CD4-positive, alpha-beta T cell treated with Interleukin-15 for 4 hours (primary cell): ENCODE data around the gene METTL24.
"Not testable (repeated sequence)": the region's sequence is repeated elsewhere in the genome, so short reads cannot be mapped to it uniquely, and the experiment has no call there.

Source experiments
- DNase-seq: peaks from one replicate; pipeline ENCODE4 v3.0.0-alpha.2; 2020; ENCODE audit warnings: low spot score

Gene METTL24

GRCh38 chr6:110310861-110311446, 47.2 kb downstream of the METTL24 start:
- DNase-seq, result no peak

DNA sequence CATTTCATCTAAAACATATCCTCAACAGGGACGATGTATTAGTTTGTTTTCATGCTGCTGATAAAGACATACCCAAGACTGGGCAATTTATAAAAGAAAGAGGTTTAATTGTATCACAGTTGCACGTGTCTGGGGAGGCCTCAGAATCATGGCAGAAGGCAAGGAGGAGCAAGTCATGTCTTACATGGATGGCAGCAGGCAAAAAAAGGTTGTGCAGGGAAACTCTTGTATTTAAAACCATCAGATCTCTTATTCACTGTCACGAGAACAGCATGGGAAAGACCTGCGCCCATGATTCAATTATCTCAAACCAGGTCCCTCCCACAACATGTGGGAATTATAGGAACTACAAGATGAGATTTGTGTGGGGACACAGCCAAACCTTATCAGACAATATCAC, 48.7 kb downstream of the METTL24 start:
- DNase-seq, result not testable (repeated sequence)

DNA sequence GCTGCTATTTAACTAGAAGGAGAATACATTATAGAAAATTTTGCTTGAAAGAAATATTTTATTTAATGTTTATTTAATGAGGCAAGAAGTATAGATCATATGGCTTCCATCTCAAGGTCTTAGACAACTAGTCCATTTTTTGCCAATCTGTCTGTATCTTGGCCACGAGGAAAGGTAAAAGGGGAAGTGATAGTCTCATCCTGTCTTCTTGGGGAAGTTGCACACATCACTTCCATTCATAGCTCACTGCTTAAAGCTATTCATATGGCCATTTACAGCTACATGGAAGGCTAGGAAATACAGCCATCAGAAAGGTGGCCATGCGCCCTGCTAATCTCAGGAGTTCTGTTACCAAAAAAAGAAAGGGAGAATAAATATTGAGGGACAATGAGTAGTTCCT, 50.8 kb downstream of the METTL24 start:
- DNase-seq, result no peak

GRCh38 chr6:110305832-110306231, 52.3 kb downstream of the METTL24 start:
- not testable (repeated sequence) for DNase-seq

DNA sequence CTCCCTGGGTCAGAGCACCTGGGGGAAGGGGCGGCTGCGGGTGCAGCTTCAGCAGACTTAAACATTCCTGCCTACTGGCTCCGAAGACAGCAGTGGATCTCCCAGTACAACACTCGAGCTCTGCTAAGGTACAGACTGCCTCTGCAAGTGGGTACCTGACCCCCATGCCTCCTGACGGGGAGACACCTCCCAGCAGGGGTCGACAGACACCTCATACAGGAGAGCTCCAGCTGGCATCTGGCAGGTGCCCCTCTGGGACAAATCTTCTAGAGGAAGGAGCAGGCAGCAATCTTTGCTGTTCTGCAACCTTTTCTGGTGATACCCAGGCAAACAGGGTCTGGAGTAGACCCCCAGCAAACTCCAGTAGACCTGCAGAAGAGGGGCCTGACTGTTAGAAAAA, 54.5 kb downstream of the METTL24 start:
- DNase-seq, result not testable (repeated sequence)

- DNase-seq, result no peak
These were observed 59.2 kb downstream of the METTL24 start for GRCh38 chr6:110298916-110299315.

DNA sequence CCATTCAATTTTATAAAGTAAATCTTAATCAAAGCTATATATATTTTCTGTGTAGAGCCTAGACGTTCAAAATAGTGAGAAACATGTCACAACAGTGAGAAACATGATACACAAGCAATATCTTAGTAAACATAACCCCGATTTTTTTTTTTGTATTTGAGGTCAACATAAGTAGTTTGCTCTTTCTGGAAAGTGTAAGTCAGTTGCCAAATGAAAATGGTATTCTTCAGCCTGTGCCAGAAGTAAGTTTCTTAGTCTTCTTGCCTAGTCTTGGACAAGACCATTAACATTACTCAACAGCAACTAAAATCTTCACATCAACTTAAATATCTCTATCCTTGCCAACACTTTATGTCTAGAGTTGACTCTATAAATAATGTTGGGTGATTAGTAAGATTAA, 59.7 kb downstream of the METTL24 start:
- DNase-seq, result no peak

- DNase-seq, result no peak
These were observed 61.7 kb downstream of the METTL24 start for GRCh38 chr6:110296241-110297025.

GRCh38 chr6:110295451-110296165, 62.5 kb downstream of the METTL24 start:
- DNase-seq, result no peak

DNA sequence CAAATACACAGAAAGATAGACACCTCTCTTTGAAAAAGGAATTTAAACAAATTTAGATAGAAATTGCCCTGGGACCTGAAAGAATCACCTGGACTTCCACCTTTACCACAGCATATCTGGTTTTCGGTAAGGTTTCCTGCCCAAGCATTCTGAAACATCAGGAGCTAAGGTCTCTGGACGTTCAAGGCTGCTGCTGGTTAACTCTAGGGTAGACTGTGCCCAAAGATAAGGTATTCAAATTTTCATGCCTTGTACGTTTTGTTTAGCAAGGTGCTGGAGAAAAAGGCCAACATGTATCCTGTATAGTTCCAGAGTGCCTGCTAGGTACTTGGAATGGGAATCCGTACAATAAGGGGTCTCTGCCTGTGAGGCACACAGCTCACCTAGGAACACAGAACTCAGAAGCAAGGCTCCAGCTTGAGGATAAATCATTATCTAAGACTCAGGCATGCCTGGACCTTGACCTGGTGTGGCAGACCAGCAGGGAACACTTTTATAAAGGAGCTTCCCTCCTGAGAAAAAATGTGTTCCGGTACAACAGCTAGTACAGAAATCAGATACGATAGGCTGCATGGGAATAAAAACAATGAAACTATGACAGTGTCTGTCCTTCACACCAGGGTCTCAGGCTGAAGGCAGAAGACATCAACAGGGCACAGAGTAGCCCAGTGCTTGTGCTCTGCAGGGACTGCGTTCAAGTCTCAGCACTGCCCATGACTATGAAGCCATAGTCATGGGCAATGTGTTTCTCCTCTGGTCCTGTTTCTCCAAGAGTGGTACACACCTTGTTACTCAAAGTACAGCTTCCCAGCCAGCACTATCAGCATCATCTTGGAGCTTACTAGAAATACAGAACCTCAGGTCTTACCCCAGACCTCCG, 70.4 kb downstream of the METTL24 start:
- no peak for DNase-seq

DNA sequence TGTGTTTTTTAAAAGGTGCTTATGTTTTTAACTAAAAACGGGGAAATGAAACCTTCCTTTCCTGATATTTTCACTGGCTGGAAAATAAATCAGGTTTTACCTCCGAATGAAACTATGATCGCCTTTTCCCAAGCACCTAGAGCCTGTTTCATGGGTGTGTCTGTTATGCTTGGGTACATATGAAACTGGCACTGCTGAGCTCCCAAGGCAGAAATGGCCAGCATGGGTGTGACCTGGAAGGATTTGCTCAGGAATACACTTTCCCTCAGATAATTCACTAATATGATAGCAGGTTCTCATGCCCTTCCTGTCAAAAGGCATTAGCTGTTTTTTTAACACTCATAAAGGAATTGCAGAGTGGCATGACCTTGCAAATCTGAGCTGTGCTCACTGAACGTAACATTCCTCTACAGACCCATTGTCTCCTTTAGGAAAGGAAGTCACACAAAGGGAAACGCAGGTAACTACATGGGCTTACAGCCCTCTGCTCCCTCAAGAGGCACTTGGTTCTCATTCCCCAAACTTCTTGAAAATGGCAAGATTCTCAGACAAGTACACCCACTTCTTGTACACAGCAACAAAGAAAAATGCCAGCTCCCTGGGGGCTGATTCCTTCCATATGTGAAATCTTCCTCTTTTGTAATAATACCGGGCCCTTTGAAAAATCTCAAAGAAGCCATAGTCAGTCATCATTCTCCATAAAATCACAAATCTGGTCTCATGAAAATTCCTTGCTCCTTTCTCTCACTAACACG, 72.7 kb downstream of the METTL24 start:
- DNase-seq, result no peak

GRCh38 chr6:110284855-110285254, 73.3 kb downstream of the METTL24 start:
- no peak for DNase-seq

DNA sequence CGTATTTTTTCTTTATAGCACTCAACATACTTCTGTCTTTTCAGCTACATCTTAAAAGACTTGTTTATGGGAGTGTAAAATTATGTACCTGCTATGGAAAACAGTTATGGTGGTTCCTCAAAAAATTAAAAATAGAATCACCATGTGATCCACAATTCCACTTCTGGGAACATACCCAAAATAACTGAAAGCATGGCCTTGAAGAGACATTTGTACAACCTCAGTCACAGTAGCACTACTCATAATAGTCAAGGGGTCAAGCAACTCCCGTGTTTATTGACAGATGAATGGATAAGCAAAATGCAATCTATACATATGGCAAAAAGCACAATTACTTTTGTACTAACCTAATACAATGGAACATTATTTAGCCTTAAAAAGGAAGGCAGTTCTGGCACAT, 74.5 kb downstream of the METTL24 start:
- DNase-seq, result no peak

DNA sequence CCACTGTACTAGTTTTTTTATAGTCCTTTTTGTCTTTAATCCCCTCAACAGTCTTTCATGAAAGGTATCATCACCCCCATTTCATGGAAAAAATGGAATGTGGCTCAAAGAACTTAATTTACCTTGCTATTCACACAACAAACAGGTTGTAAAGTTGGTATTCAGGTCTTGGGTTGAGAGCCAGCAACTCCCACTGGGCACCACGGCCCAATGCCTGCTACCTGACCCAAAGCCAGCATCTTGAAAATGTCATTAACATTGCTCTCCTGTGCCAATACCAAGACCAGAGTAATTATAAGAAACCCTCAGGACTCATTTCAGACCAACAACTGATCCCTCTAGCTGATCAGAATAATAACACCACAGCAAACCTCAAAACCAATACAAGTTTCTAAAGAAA, 75.7 kb downstream of the METTL24 start:
- DNase-seq, result no peak

- DNase-seq, result no peak
These were observed 81.0 kb downstream of the METTL24 start for GRCh38 chr6:110277100-110277665.

DNA sequence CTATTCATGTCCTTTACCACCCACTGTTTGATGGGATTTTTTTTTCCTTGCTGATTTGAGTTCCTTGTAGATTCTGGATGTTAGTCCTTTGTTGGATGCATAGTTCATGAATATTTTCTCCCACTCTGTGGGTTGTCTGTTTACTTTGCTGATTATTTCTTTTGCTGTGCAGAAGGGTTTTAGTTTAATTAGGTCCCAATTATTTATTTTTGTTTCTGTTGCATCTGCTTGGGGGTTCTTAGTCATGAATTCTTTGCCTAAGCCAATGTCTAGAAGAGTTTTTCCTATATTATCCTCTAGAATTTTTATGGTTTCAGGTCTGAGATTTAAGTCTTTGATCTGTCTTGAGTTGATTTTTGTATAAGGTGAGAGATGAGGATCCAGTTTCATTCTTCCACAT, 85.4 kb downstream of the METTL24 start:
- DNase-seq, result not testable (repeated sequence)

DNA sequence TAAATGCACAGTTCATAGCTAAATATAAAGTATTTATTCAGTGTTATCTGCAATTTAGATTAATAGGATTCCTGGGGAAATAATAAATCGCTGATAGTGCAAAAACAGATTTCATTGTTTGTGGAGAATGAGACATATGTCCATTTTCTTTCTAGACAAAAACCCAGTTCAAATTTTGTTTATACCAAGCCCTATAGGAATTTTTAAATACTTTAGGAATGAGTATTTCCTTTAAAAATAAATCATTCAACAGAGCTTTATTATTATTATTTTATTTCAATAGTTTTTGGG, 86.5 kb downstream of the METTL24 start:
- no peak for DNase-seq

DNA sequence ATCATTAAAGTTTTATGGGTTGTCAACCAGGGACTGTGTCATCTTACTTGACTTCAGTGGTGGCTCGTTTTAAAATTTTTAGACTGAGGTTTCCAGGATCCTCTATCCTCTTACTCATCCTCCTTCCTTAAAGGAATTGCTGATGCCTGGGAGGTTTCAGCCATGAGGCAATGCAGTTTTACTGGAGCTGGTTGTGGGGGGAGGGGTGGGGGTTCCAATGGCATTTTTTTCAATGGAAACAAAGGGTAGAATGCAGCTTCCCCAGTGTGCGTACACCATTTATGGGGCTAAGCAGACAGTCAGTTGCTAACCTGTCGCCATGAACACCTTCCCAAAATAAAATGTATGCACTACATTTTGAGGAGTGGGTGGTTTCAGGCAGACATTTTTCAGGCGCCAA, 88.0 kb downstream of the METTL24 start:
- DNase-seq, result no peak

DNA sequence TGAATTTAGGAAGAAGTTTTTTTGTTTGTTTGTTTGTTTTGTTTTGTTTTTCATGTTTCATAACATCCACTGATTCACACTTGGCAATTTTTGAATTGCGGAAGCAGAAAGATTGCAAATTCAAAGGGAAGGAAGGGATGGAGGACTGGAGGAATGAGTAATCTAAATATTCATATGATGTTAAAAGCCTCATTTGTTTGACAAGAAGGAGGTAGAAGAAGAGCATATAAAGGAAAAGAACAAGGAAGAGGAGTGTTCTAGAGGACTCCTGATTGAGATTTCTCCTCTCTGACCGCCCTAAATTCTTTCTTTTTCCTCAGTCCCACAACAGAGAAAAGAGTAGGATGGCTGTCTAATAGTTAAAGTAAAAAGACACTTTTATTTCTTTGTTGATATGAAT, 88.5 kb downstream of the METTL24 start:
- DNase-seq, result no peak

- DNase-seq, result no peak
These were observed 91.2 kb downstream of the METTL24 start for GRCh38 chr6:110266996-110267395.

GRCh38 chr6:110265273-110265672, 92.9 kb downstream of the METTL24 start:
- no peak for DNase-seq
